GM04504 (cell line): Measurements from ENCODE around the gene FHIT.

Source experiments
- DNase-seq: peaks from one replicate; pipeline ENCODE4 v3.0.0-alpha.2; 2012; ENCODE audit warnings: low read depth

FHIT gene

GRCh38 chr3:60325610-60326170 lies 925.6 kb downstream of the FHIT start:
- DNase-seq, result no peak

- no peak for DNase-seq
These were observed 927.6 kb downstream of the FHIT start for GRCh38 chr3:60323651-60324050.

GRCh38 chr3:60323180-60323579 lies 928.1 kb downstream of the FHIT start:
- DNase-seq, result no peak

- no peak for DNase-seq
These were observed 928.9 kb downstream of the FHIT start for GRCh38 chr3:60322298-60322856.

GRCh38 chr3:60319179-60319858 lies 931.9 kb downstream of the FHIT start:
- DNase-seq, result no peak

GRCh38 chr3:60316121-60316797 lies 935.0 kb downstream of the FHIT start:
- DNase-seq, result peak; percentile 53

GRCh38 chr3:60313951-60314461 lies 937.2 kb downstream of the FHIT start:
- DNase-seq, result no peak

- DNase-seq, result no peak
These were observed 937.9 kb downstream of the FHIT start for GRCh38 chr3:60313231-60313798.

GRCh38 chr3:60309539-60310268 lies 941.5 kb downstream of the FHIT start:
- DNase-seq, result no peak

GRCh38 chr3:60308808-60309207 lies 942.4 kb downstream of the FHIT start:
- no peak for DNase-seq

- DNase-seq, result no peak
These were observed 943.6 kb downstream of the FHIT start for GRCh38 chr3:60307562-60308199.

- DNase-seq, result peak; percentile 70
These were observed 947.1 kb downstream of the FHIT start for GRCh38 chr3:60304112-60304511.

GRCh38 chr3:60303160-60303559 lies 948.1 kb downstream of the FHIT start:
- DNase-seq, result no peak

- DNase-seq, result peak; percentile 64
These were observed 950.1 kb downstream of the FHIT start for GRCh38 chr3:60301142-60301541.

- no peak for DNase-seq
These were observed 953.1 kb downstream of the FHIT start for GRCh38 chr3:60298141-60298540.

GRCh38 chr3:60294181-60294580 lies 957.1 kb downstream of the FHIT start:
- peak; percentile 48 for DNase-seq

GRCh38 chr3:60291115-60291514 lies 960.1 kb downstream of the FHIT start:
- DNase-seq, result no peak

- DNase-seq, result no peak
These were observed 961.1 kb downstream of the FHIT start for GRCh38 chr3:60290122-60290492.

GRCh38 chr3:60289341-60290121 lies 961.7 kb downstream of the FHIT start:
- DNase-seq, result peak; percentile 33

GRCh38 chr3:60282866-60283265 lies 968.4 kb downstream of the FHIT start:
- DNase-seq, result no peak

GRCh38 chr3:60281970-60282369 lies 969.3 kb downstream of the FHIT start:
- no peak for DNase-seq
